HG03521 (cell line): Measurements from ENCODE around the gene CD274.
"Not testable (repeated sequence)": the region's sequence is repeated elsewhere in the genome, so short reads cannot be mapped to it uniquely, and the experiment has no call there.

Source experiments
- ATAC-seq: cut with Tn5 transposase; IDR thresholded peaks from one replicate; pipeline ENCODE4 v1.9.1; 2021; ENCODE audit warnings: mild to moderate bottlenecking, moderate library complexity; ENCODE audit not compliant: unreplicated experiment

Gene CD274

DNA sequence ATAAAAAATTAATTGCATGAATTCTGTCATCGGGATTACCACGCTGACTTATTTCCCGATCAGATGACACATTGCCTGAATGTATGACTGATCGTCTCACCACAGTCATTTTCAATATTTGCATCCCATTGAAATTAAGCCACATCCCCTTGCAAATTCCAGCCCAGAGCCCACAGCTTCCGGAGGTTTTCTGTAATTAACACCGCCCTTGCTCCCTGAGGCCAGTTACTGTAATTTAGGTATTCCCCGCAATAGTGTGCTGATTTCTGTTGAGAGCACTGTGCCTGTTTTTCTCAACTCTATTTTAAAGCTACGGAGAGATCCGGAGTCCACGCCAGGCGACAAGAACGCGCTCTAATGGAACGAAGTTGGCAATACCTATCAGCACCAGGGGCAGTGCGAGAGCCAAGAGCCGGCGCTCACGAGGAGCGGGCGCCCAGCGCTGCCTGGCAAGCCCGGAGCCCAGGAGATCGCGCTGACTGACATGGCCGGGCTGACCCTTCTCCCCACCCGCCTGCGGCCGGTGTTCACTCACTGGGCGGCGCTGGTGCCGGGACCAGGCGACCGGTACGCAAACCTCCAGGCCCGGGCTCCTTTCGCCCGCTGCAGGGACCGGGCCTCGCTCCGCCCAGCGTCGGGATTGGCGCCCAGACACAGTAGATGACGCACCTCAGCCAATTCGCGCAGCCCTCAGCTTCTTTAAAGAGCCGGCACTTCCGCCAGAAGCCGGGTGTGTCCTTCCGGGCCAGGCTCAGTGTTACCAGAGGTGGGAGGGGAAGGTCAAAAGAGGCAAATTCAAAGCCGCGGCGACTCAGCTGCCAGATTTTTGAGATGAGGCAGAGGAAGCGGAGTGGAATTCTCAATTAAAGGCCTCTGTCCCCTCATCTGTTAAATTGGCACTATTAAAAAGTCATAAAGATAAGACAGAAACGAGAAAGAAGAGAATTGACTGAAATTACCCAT is 12.8 kb upstream of the CD274 start, which contains the start of gene PLGRKT:
Gene PLGRKT, minus strand, starts transcription at position 672 of the 963 bp plus-strand sequence. CDS start 5,948 bp downstream, outside the sequence.
- peak; percentile 86 for ATAC-seq

DNA sequence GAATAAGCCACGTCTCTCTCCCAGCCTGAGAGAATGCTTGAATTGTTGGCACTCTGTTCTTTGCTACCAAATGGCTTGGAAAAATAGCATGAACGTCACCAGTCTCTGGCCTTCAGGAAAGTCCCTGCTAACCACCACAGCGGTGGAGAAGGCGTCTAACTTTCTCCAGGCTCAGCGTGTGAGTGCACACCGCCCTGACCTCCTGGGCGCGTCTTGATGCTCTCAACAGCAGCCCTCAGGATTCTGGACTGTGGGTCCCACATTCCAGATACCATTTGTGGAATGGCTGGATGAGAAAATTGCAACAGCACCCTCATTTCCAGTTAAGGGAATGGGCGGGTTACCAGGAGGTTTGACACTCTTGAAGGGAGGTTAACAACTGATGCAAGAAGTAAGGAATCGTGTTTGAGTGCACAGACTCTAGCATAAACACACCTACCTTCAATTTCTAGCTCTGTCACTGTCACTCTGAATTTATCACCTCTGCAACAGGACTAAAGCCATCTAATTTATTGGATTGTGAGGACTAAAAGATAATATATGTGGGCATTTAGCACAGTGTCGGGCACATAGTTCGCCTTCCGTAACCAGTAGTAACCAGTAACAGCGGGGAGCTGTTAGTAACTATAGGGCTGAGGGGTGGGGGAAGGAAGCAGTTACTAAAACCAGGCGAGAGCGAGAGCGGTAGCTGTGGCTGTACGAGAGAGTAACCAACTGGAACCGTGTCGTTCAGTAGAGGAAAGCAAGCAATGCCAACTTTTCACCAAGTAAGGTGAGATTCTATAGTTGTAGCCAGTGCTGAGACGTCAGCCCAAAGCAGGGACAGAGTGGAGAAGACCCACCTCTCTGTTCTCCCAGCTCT is 11.8 kb upstream of the CD274 start:
- peak; percentile 58 for ATAC-seq

DNA sequence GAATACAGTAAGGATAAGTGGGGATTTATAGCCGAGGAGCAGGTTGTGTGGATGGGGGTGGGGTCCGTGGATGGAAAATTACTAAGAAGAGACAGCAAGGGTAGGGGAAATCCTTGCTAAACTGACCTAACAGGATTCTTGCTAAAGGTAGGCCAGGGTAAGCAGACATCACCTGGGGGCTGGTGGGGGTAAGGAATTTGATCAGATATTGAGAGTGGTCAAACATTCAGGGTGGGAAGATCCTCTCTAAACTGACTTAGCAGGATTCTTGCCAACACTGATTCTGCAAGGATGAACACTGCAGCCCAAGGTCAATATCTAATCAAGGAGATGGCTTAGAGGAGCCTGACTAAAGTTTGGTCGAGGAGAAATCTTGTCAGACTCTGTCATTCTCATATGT is 9.9 kb upstream of the CD274 start:
- ATAC-seq = no peak

DNA sequence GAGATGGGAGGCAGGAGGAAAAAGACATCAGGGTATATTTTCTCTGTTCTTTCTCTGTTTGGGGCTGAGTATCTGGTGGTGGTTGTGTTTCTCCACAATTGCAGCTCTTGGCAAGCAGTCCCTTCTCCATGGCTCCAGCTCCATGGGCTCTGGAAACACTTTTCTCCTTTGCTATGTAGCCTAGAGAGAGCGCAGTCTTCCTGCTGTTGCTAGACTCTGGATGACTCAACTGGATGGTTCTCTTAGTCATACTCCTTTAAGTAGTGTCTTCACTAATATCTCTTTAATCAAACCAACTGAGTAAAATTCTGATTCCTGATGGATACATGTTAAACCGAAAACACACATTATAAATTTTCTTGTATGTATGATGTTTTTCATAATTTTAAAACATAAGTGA is 9.3 kb upstream of the CD274 start:
- ATAC-seq = no peak

DNA sequence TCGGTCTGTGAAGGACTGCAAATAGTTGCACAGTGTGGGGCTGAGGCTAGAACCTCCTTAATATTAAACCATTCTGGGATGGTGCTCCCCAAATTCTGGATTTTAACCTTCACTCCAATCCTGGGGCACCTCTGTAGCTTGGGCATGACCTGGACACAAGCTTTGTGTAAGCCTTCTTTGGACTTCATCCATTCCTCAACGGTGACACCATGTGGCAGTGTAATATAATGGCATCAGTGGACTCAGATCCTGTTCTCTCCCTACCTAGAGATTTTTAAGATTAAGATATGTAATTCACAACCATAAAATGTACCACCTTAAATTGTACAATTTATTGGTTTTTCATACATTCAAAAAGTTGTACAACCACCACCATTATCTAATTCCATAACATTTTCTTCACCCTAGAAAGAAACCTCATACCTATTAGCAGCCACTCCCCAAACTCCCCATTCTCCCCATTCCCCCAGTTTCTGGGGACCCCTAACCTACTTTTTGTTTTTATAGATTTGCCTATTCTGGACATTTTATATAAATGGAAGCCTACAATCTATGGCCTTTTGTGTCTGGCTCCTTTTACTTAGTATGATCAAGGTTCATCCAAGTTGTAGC is 7.8 kb upstream of the CD274 start:
- ATAC-seq = no peak

DNA sequence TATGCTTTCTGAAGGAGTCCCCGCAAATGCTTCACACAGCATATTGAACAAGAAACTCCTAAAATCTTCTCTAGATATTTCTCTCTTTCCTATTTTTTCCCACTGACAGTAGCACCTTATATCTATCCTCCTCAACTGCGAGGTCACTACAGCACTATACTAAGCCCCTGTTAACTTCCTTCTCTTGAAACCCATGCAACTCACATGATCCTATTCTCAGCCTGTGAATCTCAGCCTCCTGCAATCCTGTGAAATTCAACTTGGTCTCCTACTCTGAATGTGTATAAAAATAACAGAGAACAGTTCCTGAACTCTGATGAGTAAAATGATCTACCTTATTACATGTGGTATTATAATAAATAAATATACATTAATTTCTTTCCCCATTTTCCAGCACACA is 6.5 kb upstream of the CD274 start:
- no peak for ATAC-seq

DNA sequence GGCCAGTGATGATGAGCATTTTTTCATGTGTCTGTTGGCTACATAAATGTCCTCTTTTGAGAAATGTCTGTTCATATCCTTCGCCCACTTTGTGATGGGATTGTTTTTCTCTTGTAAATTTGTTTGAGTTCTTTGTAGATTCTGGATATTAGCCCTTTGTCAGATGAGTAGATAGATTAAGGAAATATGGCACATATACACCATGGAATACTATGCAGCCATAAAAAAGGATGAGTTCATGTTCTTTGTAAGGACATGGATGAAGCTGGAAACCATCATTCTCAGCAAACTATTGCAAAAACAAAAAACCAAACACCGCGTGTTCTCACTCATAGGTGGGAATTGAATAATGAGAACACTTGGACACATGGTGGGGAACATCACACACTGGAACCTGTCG is 5.2 kb upstream of the CD274 start:
- not testable (repeated sequence) for ATAC-seq

DNA sequence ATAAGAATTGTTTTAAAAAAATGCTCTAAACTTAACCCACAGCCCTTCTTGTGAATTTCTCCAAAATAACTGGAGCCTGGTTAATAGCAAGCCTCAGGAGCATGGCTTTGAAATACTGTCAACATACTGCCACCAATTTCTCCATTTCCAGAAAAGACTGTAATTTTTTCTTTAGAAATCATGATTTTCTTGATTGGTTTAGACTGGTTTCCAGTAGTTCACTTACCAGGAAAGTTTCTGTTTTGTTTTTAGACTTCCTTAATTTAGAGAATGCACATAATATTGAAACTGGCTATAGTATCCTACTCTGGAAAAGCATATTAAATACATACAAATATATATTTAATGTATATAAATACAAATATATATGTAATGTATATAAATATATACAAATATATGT is 4.5 kb upstream of the CD274 start:
- ATAC-seq = no peak

DNA sequence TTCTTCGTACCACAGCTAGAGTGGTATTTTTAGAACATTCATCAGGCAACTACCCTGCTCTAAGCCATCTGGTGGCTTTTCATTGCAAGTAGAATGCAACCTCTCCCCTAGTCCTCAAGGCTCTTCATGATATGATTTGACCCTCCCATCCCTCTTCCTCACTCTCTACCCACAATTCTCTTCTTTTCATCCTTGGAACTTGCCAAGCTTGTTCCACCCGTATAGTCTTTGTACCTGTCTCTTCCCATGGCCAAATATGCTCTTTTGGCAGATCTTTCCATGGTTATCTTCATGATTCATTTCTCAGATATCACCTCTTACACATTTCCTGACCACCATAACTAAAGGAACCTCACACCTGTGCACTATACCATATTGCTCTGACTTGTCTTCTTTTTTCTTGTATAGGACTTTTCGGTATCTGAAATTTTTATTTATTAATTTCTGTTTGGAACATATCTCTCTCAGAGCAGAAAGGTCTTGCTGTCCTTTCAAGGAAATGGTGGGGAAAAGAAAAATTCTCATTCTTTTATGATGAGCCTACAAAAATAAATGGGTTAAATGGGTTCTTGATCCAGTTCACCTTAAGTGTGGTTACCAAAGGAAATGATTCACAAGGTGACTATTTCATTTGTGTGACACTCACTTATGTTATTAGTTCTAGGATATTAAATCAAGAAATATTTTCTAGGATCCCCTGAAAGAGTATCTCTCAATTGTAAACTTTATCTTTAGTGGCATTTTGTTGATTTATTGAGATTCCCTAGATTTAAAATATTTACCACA is 3.7 kb upstream of the CD274 start:
- ATAC-seq = no peak

DNA sequence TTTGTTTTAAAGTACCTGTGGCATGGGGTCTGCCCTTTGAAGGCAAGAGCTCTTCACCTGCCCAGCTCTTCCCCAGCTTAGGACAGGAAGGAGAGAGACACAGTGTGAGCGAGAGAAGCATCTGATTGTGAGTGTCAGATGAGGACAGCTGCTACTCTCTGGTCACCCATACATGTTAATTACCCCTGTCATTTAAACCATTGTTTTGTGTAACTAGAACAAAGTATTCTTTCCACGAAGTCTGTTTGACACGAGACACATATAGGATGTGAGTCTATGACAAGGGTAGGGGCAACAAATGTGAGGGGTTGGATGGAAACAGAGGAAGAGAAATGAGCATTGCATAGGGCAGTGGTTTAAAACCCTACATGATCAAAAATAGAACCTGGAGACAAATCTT is 3.0 kb upstream of the CD274 start:
- no peak for ATAC-seq

DNA sequence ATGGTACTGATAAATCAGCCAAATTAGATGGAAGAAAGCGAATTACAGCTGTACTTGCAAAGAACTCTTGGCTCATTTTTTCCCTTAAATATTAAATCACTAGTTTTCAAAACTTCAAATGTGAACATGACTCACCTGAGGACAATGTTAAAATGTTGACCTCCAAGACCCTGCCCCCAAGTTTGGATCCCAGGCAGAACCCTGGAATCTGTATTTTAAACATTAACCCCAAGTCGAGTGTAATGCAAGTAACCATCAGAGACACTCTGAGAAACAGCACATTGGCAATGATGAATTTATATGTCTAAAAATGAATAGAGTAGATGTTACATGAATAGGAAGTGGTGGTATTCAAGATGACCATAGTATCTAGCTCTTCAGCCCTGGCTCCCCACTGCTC is 2.3 kb upstream of the CD274 start:
- ATAC-seq = no peak

DNA sequence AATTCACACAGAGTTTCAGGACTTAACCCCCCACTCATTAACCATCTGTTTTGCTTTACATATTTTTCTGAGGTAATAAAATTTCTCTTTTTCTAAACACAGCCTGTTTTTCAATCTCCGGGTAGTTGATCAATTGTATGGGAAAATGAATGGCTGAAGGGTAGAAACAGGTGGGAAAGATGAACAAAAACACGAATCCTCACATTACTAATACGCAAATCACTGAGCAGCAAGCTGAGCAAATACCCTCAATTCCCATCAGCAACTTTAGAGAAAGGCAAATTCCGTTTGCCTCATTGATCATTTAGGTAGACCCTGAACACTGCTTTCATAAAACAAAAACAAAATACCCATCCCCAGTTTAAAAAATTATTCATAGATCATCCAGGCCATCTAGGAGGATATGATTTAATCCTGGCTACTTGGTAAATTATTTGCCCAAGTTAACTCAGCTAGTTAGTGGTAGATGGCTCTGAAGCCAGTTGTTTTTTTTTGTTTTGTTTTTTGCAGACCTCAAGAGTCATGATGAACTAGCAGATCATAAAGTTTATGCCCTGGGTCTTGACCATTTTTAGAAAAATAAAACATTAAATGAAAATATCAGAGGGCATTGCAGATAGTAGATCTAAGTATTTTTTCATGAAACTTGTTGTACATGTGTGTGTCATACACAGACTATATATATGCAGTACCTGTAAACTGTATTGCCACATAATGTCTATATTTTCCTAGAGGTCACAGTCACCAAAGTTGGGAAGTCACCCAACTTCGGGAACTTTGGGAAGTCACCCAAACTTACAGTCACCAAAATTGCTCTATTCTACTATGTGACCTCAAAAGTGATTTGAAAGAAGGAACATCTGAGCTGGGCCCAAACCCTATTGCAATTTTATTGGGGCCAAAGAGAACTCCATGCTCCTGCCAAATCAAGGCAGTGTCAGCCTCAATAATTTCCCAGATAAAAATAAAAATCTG is 1.6 kb upstream of the CD274 start:
- no peak for ATAC-seq

DNA sequence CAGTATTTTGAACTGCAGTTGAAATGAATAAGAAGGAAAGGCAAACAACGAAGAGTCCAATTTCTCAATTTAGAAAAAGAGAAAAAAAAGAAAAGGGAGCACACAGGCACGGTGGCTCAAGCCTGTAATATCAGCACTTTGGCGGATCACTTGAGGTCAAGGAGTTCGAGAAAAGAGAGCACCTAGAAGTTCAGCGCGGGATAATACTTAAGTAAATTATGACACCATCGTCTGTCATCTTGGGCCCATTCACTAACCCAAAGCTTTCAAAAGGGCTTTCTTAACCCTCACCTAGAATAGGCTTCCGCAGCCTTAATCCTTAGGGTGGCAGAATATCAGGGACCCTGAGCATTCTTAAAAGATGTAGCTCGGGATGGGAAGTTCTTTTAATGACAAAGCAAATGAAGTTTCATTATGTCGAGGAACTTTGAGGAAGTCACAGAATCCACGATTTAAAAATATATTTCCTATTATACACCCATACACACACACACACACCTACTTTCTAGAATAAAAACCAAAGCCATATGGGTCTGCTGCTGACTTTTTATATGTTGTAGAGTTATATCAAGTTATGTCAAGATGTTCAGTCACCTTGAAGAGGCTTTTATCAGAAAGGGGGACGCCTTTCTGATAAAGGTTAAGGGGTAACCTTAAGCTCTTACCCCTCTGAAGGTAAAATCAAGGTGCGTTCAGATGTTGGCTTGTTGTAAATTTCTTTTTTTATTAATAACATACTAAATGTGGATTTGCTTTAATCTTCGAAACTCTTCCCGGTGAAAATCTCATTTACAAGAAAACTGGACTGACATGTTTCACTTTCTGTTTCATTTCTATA is 602 bp upstream of the CD274 start:
- ATAC-seq = no peak

DNA sequence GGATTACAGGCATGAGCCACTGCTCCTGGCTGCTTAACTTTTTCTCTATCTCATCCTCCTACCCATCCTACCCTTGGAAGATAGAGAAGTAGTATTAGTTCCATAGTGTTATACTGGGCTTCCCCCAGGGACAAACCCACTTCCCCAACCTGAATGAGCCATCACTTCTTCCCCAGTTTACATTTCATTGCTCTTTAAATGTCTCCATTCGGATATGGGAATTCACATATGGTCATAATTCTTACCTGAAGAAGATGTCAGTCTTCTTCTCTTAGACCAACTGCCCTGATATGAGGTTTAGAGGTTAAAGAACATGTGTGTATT is 1.9 kb downstream of the CD274 start:
- ATAC-seq = no peak

DNA sequence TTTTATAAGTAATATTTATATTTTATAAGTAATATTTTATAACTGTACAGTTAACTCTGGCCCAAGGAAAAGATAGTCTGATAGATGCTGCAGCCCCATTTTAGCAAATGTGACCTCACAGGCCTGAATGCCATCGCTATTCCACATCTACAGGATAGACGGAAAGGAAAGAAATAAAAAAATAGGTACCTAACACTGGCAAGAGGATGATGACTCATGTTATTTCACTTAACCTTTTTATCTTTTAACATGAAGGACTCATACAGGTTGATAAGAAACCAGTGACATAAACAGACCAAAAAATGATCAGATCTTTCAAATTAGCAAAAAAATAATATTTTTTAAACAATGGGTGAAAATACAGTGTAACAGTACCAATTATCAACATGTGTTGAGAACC is 2.7 kb downstream of the CD274 start:
- ATAC-seq = no peak

DNA sequence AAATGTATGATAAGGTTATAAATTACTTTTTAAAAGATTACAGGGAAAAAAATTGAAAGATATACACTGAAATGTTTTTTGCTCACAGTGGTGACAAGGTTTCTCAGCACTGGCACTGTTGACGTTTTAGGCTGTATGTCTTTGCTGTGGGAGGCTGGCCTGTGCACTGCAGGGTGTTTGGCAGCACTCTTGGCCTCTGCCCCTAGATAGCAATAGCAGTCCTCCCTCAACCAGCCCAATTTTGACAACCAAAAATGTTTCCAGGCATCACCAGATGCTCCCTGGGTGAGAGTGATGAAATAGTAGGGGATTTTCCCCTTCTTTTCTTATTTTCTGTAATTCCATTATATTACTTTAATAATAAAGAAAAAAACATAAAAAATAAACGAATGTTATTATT is 3.3 kb downstream of the CD274 start:
- ATAC-seq = peak; percentile 30

DNA sequence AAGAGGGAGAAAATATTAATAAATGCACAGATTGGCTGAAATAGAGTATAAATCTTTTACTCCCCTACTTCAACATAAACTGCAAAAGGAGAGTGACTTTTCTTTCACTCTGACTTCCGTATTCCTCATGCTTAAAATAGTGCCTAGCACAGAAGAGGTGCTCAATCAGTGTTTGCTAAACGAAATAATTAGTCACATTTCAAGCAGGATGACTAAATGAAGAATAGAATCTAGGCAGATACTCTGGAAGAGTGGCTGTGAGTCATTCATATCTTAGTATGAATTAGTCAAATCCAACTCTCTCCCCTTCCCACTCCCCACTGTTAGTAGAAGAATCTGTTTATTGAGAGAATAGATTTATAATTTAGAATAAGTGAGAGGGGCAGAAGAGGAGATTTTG is 4.8 kb downstream of the CD274 start:
- ATAC-seq = no peak

DNA sequence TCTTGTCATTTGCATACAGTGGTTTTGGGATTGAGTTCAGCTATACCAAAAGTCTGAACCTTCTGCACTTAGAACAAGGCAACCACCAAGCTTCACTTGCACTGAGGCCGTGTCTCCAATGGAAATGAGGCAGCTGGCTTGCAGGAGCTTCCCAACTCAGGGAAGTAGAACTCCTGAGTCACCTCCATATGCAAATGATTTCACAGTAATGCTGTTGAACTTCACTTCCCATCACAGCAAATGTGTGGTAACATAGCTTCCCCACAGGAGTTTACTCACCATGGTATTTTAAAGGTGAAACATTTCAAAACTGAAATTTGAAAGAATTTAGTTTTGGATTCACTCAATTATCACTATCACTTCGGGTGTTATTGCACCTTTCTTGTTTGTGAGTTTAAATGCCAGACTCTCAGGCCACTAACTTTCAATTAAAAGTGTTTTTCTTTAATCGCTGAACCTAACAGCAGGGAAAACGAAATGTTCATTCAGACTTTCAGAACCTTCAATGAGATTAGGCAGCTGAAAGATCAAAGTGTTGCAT is 9.0 kb downstream of the CD274 start:
- no peak for ATAC-seq
